ENCODE results near the gene PIGK.
A peak's percentile ranks its signal among the peaks of the same experiment; 100 is the strongest.

Gene PIGK

DNA sequence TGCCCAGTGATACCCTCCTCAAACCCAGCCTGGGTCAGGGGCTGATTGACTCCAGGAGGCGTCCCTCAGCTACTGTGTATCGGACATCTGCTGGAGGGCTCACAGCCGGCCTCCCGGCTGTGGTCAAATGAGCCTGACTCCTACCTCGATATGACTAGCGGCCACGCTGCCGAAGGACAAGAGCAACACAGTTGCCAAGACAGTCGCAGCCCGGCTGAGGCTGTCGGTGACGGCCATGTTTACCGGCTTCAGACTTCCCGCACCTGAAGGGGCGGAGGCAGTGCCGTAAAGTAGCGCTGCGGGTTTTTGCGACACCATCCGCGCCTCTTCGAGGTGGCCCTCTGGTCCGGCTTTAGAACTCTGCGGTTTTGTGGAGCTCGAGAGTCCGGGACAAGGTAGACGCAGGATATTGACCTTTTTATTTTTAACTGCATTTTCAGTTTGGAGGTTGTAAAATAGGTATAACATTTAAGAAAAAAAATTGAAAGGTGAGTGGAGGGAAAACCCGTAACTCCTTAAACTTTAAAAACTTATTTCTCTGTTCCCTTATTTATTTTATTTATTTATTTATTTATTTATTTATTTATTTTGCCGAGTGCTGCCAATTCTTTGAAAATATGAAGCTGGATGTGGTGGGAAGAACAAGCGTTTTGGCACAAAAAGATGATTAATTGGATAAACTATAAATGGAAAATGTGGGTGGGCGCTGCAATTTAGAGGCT lies at the start of gene PIGK:
Gene PIGK, minus strand, starts transcription at position 265 of the 722 bp plus-strand sequence. Its CDS starts 28 bp downstream, at position 237.
- TF ChIP-seq CTCF (conservative IDR thresholded peaks at IDR 0.05; ENCODE audit: low read depth), result no peak
- peak; percentile 75 for DNase-seq (ENCODE audit: low spot score)
- ChIA-PET CTCF (interaction anchor here (0.5 to 0.8 kb wide), 4 partner anchors 16 to 564 kb away, joined by 3 to 4 read pairs (median 3); no protein-coding TSS in a partner anchor), POLR2A (ENCODE audit: low non-redundant PET) (no interaction called here)
- H3K27ac ChIP-seq, result peak within 1 kb of the TSS; percentile 88

- ChIA-PET CTCF (no interaction called here), POLR2A (ENCODE audit: low non-redundant PET) (no interaction called here)
- no peak for DNase-seq (ENCODE audit: low spot score)
- TF ChIP-seq CTCF (conservative IDR thresholded peaks at IDR 0.05; ENCODE audit: low read depth), result no peak
- H3K27ac ChIP-seq, result no peak overlapping the region
Measured at GRCh38 chr1:77267035-77267434, 47.8 kb upstream of the PIGK start.

DNA sequence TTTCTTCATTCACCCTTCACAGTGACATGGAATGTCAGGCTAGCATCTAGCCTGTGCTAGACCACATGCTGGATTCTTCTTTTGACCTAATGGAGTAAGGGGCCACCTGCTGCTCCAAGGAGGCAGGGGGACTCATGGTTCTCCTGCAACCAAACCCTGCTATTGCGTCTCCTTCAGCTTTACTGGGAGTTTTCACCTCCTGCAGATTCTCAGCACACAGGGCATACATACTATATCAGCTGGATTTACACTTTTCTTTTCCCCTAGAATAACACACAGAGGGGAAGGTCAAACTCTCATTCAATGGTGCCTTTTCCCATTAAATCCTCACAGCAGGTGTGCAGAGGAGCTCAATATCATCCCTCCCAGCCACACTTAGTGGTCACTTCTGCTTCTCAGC lies 46.0 kb upstream of the PIGK start:
- TF ChIP-seq CTCF (conservative IDR thresholded peaks at IDR 0.05; ENCODE audit: low read depth), result no peak
- no peak for DNase-seq (ENCODE audit: low spot score)
- CTCF ChIA-PET, result no interaction called here
- H3K27ac ChIP-seq, result no peak overlapping the region
- POLR2A ChIA-PET (ENCODE audit: low non-redundant PET), result no interaction called here

DNA sequence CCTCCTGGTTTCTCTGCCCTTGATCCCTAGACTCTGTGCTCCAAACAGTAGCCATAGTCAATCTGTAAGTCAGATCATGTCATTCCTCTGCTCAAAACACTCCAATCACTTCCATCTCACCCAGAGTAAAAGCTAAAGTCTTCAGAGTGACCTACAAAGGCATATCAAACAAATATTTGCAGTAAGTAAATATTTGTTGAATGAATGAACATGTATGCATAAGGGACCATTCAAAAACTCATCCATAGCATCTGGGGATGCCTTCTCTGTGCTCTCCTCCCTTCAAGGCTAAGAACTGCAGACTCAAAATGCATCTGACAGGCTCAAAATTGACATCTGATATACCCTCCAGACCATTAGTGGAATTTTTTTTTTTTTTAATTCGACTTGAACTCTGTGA lies 44.5 kb upstream of the PIGK start:
- no peak overlapping the region for H3K27ac ChIP-seq
- POLR2A ChIA-PET (ENCODE audit: low non-redundant PET), result no interaction called here
- CTCF ChIA-PET, result no interaction called here
- no peak for DNase-seq (ENCODE audit: low spot score)
- TF ChIP-seq CTCF (conservative IDR thresholded peaks at IDR 0.05; ENCODE audit: low read depth), result no peak

- ChIA-PET CTCF (no interaction called here), POLR2A (ENCODE audit: low non-redundant PET) (no interaction called here)
- no peak for TF ChIP-seq CTCF (conservative IDR thresholded peaks at IDR 0.05; ENCODE audit: low read depth)
- no peak for DNase-seq (ENCODE audit: low spot score)
- H3K27ac ChIP-seq, result no peak overlapping the region
Measured at GRCh38 chr1:77253211-77253610, 34.0 kb upstream of the PIGK start.

GRCh38 chr1:77250126-77250525 lies 30.9 kb upstream of the PIGK start:
- TF ChIP-seq CTCF (conservative IDR thresholded peaks at IDR 0.05; ENCODE audit: low read depth), result no peak
- DNase-seq (ENCODE audit: low spot score), result no peak
- CTCF ChIA-PET, result no interaction called here
- POLR2A ChIA-PET (ENCODE audit: low non-redundant PET), result no interaction called here
- H3K27ac ChIP-seq, result no peak overlapping the region
